AG09309 (cell line): ENCODE data around the gene ENHO.
"Not testable (repeated sequence)": the region's sequence is repeated elsewhere in the genome, so short reads cannot be mapped to it uniquely, and the experiment has no call there.

ENCODE experiments used
- DNase-seq: peaks from one replicate; pipeline ENCODE4 v3.0.0-alpha.2; 2010; ENCODE audit warnings: low read depth
- H3K4me3 ChIP-seq: 2 replicates; pipeline ENCODE4 v1.5.1; 2011; ENCODE audit warnings: mild to moderate bottlenecking, low read depth, low read length, moderate library complexity; ENCODE audit not compliant: control insufficient read depth
- TF ChIP-seq, protein P1 (sequence below): IDR thresholded peaks from 2 replicates; pipeline ENCODE4 v1.5.1; 2011; ENCODE audit warnings: mild to moderate bottlenecking, low read depth, low read length, inconsistent platforms; ENCODE audit not compliant: insufficient read depth, control insufficient read depth; ENCODE audit errors: missing control alignments

ENHO gene

DNA sequence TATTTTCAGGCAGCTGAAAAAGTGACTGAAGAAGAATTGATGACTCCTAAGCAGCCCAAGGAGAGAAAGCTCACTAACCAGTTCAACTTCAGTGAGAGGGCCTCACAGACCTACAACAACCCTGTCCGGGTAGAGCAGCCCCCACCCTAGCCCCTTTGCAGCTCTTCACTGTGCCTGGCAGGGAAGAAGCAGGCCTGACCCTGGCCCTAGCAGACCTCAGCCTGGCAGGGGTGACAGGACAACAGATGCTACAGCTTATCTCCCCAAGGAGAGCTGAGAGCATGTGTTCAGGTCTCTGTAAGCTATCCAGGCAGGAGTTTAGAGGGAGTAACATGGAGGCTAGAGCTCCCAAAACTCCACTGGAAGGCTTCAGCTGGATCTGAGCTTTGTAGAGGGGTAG lies 32.4 kb downstream of the ENHO start:
- no peak overlapping the region for H3K4me3 ChIP-seq
- no peak for DNase-seq
- TF ChIP-seq, protein P1, sequence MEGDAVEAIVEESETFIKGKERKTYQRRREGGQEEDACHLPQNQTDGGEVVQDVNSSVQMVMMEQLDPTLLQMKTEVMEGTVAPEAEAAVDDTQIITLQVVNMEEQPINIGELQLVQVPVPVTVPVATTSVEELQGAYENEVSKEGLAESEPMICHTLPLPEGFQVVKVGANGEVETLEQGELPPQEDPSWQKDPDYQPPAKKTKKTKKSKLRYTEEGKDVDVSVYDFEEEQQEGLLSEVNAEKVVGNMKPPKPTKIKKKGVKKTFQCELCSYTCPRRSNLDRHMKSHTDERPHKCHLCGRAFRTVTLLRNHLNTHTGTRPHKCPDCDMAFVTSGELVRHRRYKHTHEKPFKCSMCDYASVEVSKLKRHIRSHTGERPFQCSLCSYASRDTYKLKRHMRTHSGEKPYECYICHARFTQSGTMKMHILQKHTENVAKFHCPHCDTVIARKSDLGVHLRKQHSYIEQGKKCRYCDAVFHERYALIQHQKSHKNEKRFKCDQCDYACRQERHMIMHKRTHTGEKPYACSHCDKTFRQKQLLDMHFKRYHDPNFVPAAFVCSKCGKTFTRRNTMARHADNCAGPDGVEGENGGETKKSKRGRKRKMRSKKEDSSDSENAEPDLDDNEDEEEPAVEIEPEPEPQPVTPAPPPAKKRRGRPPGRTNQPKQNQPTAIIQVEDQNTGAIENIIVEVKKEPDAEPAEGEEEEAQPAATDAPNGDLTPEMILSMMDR: no peak

DNA sequence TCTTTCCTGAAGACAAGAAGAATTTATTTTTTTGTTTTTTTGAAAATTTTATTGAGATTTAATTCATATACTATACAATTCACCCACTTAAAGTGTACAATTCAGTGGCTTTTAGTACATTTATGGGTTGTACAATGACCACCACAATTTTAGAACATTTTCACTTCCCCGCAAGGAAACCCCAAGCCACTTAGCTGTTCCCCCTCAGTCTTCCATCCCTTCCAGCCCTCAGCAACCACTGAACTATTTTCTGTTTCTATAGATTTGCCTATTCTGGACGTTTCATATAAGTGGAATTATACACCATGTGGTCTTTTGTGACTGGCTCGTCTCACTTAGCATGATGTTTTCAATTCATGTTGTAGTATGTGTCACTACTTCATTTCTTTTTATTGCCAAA lies 36.2 kb downstream of the ENHO start:
- H3K4me3 ChIP-seq: no peak overlapping the region
- TF ChIP-seq, protein P1: no peak
- no peak for DNase-seq

DNA sequence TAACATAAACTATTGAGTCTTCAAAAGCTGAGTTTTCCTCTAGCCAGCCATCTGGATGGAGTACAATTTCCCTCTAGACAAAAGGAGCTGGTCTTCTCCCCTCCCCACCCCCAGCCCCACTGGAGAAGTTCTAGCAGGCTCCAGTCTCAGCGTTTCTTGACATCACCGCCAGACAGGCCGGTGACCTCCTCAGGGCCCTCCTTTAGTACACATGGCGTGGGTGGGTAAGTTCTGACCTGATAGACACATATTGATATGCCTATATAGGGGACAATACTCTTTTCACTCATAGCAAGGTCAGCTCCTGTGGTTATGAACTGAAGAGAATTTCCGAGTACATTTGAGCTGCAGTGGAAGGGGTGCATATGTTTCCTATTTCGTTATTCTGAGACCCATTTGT lies 37.0 kb downstream of the ENHO start:
- TF ChIP-seq, protein P1: no peak
- no peak overlapping the region for H3K4me3 ChIP-seq
- no peak for DNase-seq

DNA sequence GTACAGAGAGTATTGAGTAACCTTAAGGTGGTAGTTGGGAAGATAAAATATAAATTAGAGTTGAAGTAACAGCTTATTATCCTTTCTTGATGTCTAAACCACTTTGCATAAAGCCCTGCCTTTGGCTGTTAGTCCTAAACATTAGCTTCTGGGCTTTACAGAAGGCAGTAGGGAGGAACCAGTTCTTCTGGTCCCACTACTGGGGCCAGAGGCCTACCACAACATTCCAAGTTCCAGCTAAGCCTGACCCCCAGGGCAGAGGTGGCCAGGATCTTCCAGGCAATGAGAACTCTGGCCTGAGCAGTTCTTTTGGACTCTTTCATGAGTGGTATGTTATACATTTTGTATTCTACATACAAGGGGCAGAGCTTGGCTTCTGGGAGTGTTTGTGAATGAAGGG lies 38.1 kb downstream of the ENHO start:
- TF ChIP-seq, protein P1: no peak
- no peak overlapping the region for H3K4me3 ChIP-seq
- DNase-seq: no peak

DNA sequence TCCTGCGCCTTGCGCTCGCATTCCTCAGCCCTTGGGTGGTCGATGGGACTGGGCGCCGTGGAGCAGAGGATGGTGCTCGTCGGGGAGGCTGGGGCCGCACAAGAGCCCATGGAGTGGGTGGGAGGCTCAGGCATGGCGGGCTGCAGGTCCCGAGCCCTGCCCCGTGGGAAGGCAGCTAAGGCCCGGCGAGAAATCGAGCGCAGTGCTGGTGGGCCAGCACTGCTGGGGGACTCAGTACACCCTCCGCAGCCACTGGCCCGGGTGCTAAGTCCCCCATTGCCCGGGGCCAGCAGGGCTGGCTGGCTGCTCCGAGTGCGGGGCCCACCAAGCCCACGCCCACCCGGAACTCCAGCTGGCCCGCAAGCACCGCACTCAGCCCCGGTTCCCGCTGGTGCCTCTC lies 40.0 kb downstream of the ENHO start:
- DNase-seq, H3K4me3 ChIP-seq: not testable (repeated sequence)

DNA sequence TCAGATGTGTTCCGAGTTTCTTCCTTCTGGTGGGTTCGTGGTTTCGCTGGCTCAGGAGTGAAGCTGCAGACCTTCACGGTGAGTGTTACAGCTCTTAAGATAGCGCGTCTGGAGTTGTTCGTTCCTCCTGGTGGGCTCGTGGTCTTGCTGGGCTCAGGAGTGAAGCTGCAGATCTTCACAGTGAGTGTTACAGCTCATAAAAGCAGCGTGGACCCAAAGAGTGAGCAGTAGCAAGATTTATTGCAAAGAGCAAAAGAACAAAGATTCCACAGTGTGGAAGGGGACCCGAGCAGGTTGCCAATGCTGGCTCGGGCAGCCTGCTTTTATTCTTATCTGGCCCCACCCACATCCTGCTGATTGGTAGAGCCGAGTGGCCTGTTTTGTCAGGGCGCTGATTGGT lies 41.2 kb downstream of the ENHO start:
- DNase-seq, H3K4me3 ChIP-seq: not testable (repeated sequence)

DNA sequence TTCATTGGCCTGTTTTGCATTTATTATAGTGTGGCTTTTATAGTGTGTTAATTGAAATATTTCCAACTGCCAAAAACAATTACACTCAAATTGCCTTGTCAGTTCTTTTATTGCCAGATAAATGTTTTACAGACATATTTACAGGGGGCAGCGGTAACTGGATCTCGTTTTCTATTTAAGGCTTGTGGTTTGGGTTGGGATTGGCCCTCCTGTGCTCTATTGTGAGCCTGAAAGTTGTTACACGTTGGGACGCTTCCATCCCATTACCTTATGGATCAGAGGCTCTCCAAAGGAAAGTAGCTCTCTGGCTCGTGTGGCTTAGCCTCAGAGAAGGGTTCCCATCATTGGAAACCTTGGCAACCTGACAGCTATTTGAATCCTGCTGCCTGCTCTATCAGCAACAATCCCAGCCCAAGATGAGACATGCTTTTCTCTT lies 43.3 kb downstream of the ENHO start:
- no peak overlapping the region for H3K4me3 ChIP-seq
- no peak for DNase-seq
- TF ChIP-seq, protein P1: no peak

DNA sequence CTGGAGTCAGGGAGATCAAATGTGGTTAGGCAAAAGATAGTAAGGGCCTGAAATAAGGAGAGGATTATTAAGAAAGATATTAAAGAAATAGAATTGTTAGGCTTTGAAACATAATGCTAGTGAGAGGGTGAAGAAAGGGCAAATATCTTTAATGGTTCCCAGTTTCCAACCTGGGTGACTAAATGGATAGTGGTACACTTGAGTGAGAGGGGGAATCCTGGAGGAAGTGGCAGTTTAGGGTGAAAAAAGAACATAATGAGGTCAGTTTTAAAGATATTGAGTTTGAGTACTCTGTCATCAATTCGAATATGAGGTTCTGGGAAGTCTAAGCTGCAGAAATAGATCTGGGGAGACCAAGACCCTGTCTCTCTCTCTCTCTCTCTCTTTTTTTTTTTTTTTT lies 45.2 kb downstream of the ENHO start:
- TF ChIP-seq, protein P1: no peak
- DNase-seq: no peak
- H3K4me3 ChIP-seq: no peak overlapping the region
